NCI-H446 (cell line): Measurements from ENCODE around the gene ZCCHC17.
"Not testable (repeated sequence)": the region's sequence is repeated elsewhere in the genome, so short reads cannot be mapped to it uniquely, and the experiment has no call there.

ENCODE experiments used
- DNase-seq, 2 experiments: peaks; one replicate each; lab custom pipeline; 2025; lab: John Stamatoyannopoulos, UW

Gene ZCCHC17

DNA sequence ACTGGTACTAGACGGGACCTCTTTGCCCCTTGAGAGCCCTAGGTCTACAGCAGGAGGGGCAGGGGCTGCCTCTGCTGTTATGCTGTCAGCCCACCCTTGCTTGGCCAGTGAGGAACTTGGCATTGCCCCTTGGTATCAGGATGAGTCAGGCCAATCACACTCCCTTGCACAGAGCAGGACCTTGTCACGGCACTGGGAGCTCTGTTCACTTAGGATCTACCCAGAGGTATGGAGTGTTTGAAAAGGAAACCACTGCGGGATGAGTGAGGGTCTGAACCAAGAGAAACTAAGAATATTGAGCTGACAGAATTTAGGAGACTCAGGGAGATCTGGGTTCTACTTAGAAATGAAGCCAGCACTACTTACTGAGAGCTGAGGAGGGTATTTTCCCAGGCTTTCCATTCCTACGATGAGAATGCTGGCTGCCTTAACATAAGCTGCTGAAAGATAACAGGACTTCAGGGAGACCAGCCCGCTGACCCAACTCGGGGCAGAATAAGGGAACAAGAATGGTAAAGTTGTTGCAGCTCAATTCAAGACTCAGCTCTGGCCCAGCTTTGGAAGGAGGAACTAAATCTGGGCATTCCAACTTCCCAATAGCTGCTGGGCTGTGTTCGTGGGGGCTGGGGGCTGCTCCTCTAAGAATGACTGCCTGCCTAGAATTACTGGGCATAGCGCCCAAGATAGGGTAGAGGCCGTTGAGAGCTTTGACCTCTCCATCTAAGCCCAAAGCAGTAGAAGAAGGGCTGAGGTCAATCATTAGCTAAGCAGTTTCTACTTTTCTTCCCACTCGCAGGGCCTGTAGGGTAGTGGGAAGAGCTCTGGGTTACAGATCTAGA is 74.5 kb downstream of the ZCCHC17 start:
- DNase-seq, result no peak

GRCh38 chr1:31372051-31372450 is 75.2 kb downstream of the ZCCHC17 start:
- DNase-seq, result no peak

DNA sequence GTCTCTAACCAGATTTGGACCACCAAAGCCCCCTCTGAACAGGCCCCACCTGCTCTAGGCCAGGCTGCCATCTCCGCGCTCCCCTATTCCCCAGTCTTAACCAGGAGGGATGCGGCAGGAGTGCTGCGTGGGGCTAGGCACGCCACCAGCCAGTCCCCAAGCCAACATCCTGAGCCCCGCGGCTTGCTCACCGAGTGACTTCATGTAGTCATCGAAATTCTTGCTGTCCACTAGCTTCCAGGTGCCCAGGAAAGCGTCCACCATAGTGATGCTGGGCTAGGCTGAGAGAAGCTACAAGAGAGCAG is 75.9 kb downstream of the ZCCHC17 start:
- DNase-seq, result no peak

GRCh38 chr1:31373056-31373896 is 76.4 kb downstream of the ZCCHC17 start, which contains the start of gene FABP3:
Gene FABP3, minus strand, starts transcription at chr1:31373076. Its CDS starts 62 bp downstream, at chr1:31373014.
- DNase-seq, result peak in 1 of 2 experiments; percentile 60

DNA sequence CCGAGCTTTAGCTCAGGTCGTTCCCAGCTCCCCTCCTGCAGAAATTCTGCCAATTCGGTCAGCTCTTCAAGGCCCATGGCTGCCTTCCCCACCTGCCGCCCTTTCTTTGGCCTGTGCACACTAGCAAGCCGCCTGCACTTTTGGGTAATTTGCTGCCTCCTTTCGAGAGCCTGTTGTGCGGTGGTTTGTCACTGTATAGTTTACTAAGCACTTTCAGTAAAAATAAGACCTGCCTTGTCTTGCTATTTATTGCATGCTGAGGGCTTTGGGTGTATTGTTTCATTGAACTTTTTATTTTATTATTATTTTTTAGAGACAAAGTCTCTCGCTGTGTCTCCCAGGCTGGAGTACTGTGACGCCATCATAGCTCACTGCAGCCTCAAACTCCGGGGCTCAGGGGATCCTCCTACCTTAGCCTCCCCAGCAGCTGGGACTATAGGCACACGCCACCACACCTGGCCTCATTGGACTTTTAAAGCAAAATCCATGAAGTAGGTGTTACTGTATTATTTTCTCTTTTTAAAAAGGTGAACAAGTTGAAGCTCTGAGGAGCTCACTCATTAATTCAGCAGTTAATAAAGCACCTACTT is 77.2 kb downstream of the ZCCHC17 start:
- no peak for DNase-seq

DNA sequence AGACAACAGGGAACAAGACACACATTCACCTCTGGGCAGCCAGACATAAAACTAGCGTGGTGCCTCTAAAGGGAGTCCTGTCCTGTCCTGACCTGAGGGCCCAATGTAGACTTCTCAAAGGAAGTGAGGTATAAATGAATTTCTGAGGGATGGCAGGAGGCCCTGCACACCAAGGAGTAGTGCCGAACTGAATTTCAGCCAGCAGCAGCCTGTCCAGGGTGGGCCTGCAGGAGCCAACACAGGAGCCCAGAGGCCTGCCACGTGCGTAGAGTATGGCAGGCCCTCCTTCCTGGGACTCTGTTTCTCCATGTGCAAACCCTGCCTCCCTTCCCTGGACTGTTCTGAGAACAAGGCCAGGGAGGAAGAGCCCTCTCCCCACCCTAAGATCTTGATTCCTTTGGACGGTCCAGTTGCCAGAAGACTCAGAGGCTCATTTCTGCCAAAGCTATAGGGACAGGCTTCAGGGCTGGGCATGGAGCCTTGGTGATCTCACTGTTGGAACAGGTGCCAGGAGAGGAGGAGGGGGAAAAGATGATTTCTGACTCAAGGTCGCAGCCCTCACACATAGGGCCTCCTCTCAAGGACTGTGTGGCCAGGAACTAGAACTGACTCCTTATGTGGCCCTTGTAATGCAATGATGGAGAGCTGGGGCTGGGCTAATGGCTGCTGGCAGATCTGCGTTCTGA is 77.8 kb downstream of the ZCCHC17 start:
- DNase-seq, result peak; percentile 91 to 95

DNA sequence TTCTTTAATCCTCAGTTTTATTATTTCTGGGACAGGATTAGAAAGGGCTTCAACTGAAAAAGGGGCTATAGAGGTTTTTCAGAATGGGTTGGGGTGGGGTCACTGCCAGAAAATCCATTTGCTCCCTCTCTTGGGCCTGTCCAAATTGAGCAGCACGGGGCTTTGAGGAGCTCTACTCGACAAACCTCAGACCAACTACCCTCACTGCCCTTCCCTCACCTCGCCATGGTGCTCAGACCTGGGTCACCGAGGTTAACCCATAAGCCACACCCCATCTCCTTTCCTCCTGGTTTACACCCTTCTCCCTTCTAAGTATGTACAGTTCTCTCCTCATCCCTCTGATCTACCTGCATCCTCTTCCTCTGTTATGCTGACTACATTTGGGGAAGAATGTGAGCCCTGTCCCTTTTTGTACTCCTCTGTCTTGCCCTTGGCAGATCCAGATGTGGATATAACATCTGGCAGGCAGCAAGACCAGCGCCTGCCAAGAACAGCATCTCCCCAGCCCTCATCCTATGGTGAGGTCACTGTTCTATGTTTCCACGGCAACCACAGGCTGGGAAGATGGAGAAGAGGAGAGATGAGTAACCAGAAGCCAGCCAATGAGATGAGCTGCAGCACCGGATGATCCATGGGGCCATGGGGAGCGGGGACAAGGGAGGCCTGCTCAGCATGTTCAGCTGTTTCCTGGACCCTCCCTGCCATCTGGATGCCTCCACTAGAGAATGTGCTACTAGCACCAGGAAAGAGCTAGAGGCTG is 79.7 kb downstream of the ZCCHC17 start:
- DNase-seq, result peak; percentile 95 to 96

DNA sequence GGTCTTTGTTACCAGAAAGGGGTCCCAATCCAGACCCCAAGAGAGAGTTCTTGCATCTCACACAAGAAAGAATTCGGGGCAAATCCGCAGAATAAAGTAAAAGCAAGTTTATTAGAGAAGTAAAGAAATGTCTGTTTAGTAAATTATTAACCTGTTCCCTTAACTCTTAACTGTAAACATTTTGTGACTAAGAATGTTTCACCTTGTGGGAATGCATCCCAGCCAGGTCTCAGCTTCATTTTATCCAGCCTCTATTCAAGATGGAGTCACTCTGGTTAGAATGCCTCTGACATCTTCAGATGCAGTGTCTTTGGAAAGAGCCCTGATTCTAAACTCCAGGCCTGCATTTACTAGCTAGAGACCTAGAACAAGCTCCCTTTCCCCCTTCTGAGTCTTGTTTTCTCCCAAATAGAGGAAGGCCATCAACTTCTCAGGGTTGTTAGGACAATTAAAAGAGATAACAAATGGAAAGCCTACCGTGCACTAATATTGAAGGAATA is 80.6 kb downstream of the ZCCHC17 start:
- DNase-seq, result no peak

DNA sequence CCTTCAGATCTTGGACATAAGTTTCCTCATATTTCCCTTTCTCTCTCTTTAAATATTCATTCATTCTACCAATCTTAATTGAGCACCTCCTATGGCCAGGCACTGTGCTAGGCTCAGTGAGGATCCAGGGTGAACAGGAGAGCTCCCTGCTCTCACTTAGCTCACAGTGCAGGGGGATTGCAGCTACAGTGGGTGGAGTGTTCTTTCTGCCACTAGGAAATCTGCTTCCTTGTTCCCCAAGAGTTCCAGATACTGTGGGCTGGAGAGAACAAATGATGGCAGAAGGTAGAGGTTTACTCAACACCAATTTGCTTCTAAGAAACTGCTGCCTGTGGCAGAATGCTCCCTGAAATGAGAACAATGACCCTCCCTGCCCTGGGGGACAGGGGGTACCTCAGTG is 81.2 kb downstream of the ZCCHC17 start:
- DNase-seq, result no peak

DNA sequence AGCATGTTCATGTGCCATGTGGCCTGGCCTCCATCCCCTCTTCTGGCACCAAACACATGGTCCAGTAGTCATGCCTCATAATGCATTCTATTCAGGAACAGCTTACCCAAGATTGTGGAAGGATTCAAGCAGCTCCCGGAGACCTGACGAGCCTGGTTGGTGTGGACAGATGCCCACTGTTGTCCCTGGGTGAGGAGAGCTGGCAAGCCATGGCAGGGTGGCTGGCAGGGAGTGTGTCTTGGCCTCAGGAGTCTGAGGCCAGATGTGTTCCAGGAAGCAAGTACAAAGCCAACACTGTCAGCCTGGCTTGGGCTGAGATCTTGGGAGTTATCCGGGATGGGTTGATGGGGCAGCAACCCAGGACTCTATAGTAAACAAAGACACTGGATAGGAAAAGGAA is 83.3 kb downstream of the ZCCHC17 start:
- DNase-seq, result peak; percentile 67 to 92

DNA sequence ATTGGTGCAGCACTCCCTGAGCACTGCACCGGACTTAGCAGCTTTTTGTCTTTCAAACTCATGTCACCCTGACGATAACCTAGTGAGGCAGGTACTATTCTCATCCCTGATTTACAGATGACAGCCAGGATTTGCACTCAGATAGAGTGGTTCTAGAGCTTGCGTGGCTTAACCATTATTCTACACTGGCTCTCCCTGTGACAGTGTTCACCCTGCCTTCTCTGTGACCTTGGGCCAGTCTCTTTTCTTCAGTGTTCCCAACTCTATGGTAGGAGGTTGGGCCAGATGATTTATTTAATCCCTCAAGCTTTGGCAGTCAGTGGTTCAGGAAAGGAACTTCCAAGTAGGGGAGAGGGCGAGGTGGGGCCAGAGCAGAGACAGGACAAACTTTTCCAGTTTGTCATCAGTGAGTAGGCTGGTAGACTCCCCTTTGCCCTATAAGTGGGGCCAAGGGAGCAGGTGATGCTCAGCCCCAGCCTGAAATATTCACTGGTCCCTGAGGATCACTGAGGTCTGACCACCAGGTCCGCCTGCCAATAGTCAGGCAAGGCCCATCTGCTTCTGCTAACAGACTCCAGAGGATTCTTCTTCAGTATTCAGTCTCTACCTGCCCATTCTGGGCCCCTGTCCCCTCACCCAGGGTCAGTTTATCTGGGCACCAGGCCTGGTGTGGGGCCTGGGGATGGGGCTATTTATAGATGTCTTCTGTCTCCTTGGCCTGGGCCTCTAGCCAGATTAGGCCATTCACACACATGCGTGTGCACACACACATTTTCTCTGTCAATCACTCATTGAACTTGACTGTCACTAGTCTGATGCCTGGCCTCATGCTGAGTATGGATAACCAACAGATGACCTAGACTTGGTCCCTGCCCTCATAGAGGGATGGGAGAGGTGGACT is 84.8 kb downstream of the ZCCHC17 start:
- DNase-seq, result peak in 1 of 2 experiments; percentile 83

DNA sequence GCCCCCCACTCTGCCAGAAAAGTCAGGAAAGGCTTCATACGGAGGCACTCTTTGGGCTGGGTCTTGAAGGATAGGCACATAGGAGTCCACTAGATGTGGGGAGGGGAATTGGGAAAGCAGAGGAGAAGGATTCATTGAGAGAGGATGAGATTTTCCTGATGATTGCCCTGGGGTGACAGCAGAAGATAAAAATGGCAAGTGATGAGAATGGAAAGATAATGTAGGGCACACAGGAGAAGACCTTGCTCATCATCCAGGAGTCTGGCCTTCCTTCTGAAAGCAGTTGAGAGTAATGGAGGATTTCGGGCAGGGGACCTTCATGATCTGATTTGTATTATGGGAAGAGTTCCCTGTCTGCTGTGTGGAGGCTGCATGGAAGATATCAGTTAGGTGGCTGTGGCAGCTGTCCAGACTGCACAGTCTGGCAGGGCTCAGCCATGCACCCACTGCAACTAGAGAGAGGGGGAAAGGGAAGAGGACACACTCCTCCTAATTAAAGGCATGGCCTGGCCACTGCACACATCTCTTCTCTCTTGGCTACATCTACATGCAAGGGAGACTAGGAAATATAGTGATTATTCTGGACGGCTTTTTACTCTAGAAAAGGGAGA is 85.7 kb downstream of the ZCCHC17 start:
- DNase-seq, result peak; percentile 21 to 67

DNA sequence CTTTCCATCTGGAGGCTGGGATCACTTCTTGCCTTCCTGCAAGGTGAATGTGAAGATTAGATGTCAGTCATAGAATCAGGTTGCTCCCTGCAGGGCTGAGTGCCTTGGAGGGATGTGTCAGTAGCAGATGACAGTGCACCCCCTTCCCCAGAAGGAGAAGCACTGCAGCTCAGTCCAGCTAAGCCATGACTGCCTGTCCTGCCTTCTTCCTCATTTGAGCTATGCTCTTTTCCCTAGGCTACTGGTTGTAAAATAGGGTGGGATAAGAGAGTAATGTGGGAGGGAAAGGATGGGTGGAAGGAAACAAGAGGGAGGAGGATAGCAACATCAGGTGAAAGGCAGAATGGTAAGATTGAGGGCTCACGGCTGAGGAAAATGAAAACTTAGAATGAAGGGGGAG is 87.1 kb downstream of the ZCCHC17 start:
- no peak for DNase-seq

DNA sequence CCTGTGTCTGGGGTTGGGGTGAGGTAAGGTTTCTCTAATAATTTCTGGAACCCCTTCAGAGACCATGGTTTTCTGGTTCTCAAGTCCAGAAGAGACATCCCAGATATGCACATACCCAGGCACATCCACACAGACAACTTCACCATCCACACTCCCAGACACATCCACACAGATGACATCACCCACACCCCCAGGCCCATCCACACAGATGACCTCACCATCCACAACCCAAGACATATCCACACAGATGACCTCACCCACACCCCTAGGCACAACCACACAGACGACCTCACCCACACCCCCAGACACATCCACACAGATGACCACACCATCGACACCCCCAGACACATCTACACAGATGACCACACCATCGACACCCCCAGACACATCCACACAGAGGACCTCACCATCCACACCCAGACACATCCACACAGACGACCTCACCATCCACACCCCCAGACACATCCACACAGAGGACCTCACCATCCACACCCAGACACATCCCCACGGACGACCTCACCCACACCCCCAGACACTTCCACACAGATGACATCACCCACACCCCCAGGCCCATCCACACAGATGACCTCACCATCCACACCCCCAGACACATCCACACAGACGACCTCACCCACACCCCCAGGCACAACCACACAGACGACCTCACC is 89.9 kb downstream of the ZCCHC17 start:
- DNase-seq, result not testable (repeated sequence)

- no peak for DNase-seq
These were observed 90.8 kb downstream of the ZCCHC17 start for GRCh38 chr1:31387612-31388011.

- DNase-seq, result no peak
These were observed 92.8 kb downstream of the ZCCHC17 start for GRCh38 chr1:31389616-31390015.

DNA sequence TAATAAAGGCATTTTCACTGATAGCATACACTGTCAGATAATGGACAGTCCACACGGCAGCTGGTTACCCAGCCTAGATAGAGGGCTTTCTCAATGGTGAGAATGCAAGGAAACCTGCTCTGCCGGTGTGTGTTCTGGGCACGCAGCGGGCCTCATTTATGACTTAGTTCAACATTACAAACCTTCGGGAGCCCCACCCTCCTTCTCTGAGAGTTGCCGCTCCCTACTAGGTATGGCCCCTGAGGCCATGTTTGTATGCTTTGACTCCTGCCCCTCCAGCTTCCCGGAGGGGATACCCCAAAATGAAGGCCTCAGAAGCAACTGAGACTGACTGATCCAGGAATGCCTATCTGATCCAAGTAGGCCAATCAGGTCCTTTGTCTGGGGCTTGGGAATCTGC is 93.2 kb downstream of the ZCCHC17 start:
- no peak for DNase-seq

- DNase-seq, result no peak
These were observed 96.6 kb downstream of the ZCCHC17 start for GRCh38 chr1:31393463-31393862.

GRCh38 chr1:31394584-31395193 is 97.9 kb downstream of the ZCCHC17 start:
- DNase-seq, result peak; percentile 71 to 90
